ENCODE results near the gene ZNF511.

The ZNF511 gene

DNA sequence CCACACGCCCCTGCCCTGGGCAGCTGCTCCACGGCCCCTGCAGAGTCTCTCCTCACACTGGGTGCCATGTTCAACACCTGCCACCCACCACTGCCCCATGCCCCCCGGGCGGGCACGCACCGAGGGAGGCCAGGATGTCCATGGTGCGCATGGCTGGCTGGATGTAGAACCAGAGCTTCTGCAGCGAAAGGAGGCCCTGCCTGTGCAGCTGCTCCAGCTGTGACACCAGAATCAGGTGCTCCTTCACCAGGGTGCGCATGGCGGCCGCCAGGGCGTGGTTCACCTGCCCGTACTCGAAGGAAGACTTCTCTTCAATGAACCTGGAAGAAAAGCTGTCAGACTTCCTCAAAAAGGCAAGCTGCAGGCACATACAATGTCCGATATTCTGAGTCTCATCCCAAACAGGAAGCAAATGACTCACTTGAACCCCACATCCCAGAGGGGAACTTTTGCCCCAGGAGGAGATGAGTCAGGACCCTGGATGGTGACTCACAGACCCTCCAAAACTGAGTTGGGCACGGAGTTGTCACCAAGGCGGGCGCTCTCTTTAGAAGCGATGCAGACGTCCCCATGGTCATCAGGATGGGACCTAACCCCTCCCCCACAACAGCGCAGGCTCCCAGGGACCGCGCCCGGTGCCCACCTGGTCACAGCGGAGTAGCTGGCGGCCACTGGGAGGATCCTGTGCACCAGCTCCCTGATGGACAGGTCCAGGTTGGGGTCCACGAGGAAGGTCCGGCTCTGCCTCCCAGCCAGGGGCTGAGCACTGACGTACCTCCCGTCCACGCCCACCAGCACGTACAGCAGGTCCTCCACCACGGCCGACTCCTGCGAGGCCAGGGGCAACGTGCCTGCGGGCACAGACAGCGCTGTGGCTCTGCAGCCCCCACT is 15.6 kb upstream of the ZNF511 start:
- DNase-seq (ENCODE audit: low spot score): no peak

DNA sequence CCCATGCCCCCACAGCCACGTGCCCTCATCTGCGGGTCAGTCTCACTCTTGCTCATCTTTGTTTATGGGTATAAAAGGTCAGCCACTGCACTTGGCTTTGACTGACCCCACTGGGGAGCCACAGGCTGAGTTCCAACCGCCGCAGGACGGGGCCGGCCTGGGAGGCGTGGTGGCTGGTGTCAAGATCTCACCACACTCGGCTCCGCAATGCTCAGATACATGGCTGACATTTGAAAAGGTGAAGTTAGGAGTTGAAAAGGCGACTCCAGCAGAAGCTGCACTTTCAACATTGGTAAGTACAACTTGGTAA is 14.9 kb upstream of the ZNF511 start:
- DNase-seq (ENCODE audit: low spot score): no peak

DNA sequence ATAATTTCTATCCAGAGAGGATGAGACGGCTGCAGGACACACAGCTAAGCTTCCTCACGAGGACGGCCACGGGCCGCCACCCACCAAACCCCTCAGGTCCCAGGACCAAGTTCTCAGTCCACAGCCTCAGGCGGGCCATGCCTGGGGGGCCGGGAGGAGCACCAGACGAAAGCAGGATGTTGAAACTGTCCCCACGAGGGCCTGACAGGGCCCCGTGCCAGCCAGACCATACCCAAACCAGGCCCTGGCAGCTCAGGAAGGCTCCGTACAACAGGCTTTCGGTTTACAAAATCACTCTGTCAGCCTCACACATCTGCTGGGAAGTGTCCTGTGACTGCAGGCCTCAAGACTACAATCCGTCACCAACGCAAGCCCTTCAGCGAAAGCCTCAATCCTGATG is 14.5 kb upstream of the ZNF511 start:
- DNase-seq (ENCODE audit: low spot score): no peak

DNA sequence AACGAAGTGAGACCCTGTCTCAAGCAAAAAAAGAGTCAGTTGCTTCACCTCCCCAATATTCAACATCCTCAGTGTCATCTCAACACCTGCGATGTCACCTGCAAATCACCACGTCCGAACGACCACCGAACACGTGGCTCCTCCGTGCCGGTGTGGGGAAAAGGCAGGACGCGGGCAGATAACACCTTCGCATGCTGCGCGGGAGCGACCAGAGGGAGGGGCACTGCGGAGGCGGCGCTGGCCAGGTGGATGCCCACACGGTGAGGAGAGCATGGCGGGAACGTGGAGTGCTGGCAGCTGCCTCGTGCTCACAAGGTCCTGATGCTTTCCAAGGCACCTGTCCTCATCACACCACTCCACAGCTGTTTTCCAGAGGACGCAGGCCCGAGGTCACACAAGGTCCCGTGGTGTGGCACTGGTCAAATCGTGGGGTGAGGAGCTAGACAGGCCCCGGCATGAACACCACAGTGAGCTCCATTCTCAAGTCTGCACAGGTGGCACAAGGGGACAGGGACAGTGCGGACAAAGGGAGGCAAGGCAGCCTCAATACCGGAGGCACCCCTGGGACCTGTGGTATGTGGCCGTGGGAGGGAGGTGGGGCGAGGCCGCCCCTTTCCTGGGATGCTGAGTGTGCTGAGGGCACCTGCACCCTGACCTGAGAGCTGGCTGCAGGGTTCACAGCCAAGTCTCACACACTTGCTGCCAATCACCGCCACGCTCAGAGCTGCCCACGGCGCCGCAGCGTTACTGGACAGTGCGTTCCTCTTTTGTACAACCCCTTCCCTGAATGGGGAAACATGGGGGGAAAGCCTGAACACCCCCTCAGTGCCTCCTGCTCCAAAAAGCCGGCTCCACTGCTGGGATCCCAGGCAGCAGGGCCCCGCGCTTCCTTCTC is 13.0 kb upstream of the ZNF511 start:
- no peak for DNase-seq (ENCODE audit: low spot score)

DNA sequence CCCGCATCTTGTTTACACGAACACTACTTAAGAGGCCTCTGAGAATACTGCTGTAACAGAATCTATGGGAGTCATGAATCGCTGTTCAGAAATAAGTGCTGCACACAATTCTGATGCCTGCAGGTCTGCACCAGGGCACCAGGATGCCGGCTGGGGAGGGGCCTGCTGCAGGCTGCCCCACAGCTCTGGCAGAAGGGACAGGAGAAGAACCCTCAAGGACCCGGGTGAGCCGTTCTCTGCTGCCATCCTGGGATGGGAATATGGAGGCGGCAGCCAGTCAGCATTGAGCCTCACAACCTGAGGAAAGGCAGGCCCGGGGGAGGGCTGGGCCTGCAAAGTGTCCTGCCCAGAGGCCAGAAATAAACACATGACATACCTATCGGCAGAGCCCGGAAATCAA is 11.2 kb upstream of the ZNF511 start:
- no peak for DNase-seq (ENCODE audit: low spot score)

DNA sequence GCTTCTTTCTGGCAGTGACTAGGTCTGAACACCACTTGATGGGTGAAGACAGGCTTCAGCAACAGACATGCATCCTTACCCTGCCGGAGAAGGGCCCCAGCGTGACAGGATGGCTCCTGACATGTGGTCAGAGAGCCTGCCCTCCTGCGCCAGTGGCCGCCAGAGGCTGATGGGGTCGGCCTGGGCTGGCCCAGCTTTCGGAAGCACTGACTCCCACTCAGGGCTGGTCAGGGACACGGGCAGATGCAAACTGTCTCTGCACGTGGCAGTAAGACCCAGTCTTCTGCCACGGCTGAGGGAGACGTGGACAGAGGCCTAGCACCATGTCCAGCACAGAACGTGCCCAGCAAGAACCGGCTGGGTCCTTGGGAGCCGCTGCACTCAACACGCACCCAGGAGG is 10.2 kb upstream of the ZNF511 start:
- DNase-seq (ENCODE audit: low spot score): no peak

DNA sequence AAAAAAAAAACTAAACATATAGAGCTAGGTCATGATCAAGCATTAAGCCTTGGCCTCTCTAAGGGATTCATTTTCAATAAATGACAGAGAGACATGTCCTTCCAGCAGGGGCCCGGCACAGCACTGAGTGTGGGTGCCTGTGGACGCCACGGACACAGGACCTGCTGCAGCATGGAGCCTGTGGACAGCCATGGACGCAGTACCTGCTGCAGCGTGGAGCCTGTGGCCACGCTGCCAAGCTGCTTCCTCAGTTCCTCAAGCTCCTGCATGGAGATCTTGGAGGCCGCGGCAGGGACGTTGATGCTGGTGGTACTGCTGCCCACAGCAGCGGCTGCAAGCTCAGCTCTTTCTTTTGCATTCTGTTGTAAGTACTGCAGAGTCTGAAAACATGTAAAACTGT is 9.5 kb upstream of the ZNF511 start:
- DNase-seq (ENCODE audit: low spot score): no peak

DNA sequence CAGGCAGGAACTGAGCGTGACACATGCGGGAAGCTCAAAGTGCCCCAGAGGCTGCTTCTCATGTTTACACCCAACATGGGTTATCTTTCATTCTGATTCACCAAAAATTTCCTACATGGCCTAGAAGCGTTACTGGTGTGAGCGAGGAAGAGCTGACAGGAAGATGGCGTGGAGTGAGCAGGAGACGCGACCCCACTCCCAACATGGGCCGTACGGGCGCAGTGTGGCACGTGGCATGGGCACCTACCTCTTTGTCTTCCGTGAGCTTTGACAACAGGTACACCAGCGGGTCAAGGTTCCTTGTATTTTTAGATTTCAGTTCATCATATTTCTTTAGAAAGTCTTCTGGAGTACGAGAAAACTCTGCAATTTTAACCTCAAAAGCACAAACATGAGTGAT is 9.0 kb upstream of the ZNF511 start:
- DNase-seq (ENCODE audit: low spot score): no peak

DNA sequence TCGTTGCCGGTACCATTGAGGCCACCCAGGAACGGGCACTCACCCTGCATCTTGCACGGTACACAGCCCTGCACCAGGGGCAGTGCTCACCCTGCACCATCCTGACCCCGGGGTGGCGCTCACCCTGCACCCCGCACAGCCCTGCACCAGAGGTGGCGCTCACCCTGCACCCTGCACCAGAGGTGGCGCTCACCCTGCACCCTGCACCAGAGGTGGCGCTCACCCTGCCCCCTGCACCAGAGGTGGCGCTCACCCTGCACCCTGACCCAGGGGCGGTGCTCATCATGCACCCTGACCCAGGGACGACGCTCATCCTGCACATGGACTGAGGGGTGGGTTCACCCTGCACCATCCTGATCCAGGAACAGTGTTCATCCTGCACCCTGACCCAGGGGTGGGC is 6.5 kb upstream of the ZNF511 start:
- DNase-seq (ENCODE audit: low spot score): no peak

DNA sequence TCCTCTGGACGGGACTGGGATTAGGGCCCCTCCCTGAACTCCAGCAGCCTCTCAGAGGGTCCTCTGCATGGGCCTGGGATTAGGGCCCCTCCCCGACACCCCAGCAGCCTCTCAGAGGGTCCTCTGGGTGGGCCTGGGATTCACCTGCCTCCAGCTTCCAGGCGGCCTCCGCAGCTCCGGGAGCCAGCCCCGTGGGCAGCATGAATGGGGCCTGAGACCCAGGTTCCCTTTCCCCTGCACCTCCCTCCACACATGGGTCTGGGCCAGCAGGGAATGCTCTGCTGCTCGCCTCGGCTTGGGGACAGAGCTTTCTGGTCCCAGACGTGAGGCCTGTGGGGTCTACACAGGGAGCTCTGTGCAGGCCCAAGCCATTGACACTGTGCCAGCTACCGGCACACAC is 5.5 kb upstream of the ZNF511 start:
- no peak for DNase-seq (ENCODE audit: low spot score)

DNA sequence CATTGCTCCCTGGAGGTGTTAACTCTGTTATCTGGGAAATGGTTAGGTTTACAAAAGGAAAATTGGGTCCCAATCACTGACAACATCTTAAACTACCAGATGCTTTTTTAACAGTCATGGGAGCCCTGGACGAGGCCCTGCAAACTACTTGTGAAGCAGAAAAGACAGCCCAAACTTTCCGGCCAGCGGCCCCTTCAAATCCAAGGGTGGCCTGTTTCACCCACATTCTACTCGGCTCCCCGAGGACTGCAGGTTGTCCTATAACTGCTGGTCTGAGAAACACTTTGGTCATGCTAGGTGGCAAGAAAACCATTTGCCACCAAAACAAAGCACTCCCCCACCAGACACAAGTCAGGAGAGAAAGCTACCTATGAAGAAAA is 2.6 kb upstream of the ZNF511 start:
- DNase-seq (ENCODE audit: low spot score): no peak

DNA sequence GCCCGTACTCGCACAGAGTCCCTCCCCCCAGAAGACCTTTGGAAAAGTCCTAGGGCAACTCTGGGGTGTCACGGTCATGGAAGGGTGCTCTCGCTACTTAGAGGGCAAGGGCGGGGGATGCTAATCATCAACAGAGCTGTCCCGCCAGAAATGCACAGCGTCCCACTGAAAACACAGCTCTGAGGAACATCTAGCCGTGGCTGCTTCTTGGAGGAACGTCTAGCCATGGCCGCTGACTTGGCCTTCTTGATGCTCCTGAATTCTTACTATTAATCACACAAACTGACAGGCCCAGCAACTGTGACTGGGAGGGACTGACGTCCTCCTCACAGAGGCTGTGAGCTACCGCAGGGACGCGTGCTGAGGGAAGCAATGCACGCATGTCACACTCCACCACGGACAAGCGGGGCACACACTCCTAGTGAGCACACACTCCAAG is 1.8 kb upstream of the ZNF511 start:
- no peak for DNase-seq (ENCODE audit: low spot score)

DNA sequence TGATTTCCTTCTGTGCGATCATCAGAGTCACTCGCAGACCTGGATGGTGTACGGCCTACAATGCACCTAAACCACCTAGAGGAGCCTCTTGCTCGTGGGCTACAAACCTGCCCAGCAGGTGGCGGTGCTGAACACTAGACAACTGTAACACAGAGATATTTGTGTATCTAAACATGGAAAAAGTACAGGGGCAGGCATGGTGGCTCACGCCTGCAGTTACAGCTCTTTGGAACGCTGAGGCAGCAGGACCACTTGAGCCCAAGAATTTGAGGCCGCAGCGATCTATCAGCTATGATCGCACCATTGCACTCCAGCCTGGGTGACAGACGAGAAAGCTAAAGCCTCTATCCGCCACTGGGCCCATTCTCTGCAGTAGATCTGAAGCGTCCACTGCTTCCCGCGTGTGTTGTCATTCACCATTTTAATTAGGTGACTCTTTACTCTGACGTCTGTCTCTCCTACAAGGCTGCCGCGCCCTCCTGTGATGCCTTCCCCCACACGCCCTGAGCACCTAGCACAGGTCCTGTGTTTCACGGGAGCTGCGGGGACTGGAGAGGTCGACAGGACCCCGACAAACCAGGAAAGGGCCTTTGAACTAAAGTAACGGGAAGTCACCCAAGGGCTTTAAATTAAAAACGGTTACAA is 816 bp upstream of the ZNF511 start:
- DNase-seq (ENCODE audit: low spot score): peak; percentile 80

DNA sequence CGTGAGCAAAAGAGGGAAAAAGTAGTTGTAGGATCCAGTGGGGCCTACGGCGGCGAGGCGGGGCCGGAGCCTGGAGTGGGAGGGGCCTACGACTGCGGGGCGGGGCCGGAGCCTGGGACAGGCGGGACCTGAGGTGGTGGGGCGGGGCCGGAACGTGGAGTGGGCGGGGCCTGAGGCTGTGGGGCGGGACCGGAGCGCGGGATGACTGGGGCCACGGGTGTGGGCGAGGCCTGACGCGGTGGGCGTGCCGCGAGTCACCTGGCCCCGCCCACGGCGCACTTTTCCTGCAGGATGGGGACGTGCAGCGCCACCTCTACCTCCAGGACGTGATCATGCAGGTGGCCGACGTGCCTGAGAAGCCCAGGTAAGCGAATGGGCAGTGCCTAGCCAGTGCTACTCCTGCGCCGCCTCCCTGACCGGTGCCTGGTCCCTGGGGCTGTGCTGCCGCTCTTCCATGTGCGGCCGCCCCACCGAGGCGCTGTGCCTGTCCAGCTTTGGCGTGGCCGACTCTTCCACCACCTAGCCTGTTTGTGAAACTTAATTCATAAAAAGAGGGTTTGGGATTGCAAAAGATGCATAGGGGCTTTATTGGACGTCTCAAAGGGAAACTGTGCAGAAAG is 496 bp downstream of the ZNF511 start:
- peak; percentile 89 for DNase-seq (ENCODE audit: low spot score)

DNA sequence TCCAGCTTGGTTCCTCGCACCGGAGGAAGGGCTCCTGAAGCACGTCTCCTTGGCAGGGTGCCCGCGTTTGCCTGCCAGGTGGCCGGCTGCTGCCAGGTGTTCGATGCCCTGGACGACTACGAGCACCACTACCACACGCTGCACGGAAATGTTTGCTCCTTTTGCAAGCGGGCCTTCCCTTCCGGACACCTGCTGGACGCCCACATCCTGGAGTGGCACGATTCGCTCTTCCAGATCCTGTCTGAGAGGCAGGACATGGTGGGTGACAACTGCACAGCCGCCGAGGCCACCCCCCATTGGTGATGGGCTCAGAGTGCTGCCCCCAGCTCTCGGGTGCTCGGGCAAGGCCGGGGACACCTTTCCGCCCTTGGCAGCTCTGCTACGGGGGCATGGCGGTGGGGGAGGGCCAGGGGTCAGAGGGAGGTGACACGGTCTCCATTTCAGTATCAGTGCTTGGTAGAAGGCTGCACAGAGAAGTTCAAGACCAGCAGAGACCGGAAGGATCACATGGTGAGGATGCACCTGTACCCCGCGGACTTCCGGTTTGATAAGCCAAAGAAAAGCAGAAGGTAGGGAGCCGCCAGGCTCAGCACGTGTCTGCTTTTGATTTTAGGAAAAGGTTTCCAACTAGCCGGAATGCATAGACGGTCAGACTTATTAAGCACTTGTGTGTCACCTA is 1.1 kb downstream of the ZNF511 start:
- DNase-seq (ENCODE audit: low spot score): no peak

DNA sequence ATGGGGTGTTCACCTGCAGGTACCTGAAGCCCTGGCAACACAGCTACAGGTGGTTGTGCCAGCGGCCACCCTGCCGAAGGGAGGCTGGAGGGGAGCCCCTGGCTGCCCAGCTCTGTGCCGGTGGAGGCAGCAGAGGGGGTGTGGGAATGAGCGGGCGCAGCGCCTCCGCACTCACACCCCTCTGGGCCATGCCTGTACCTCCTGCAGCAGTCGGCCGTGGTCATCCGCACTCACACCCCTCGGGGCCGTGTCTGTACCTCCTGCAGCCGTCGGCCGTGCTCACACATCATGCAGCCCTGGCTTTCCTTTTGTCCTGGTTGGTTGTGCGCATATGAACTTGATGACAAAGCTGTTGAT is 1.7 kb downstream of the ZNF511 start:
- DNase-seq (ENCODE audit: low spot score): no peak

DNA sequence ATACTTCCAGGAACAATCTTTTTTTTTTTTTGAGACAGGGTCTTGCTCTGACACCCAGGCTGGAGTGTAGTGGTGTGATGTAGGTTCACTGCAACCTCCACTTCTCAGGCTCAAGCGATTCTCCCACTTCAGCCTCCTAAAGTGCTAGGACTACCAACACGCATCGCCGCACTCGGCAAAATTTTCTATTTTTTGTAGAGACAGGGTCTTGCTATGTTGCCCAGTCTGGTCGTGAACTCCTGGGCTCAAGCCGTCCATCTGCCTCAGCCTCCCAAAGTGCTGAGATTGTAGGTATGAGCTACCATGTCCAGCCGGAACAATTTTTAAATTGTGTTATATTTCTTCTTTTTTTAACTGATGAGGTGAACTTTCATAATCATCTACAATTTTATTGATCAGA is 2.1 kb downstream of the ZNF511 start:
- DNase-seq (ENCODE audit: low spot score): no peak

DNA sequence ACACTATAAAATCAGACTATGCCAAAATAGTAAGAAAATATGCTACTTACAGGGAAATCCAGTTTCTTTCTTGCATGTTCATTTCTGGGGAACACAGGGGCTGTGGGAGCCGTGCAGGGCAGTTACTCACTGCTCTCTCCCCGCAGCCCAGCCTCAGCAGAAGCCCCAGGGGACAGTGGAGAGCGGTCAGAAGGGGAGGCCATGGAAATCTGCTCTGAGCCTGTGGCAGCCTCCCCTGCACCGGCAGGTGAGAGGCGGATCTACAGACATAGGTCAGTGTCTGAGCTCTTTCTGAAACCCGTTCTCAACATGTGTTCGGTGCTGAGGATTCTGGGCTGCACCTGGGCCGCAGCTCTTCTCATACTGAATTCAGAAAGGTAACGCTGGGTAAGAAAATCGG is 2.9 kb downstream of the ZNF511 start:
- no peak for DNase-seq (ENCODE audit: low spot score)

DNA sequence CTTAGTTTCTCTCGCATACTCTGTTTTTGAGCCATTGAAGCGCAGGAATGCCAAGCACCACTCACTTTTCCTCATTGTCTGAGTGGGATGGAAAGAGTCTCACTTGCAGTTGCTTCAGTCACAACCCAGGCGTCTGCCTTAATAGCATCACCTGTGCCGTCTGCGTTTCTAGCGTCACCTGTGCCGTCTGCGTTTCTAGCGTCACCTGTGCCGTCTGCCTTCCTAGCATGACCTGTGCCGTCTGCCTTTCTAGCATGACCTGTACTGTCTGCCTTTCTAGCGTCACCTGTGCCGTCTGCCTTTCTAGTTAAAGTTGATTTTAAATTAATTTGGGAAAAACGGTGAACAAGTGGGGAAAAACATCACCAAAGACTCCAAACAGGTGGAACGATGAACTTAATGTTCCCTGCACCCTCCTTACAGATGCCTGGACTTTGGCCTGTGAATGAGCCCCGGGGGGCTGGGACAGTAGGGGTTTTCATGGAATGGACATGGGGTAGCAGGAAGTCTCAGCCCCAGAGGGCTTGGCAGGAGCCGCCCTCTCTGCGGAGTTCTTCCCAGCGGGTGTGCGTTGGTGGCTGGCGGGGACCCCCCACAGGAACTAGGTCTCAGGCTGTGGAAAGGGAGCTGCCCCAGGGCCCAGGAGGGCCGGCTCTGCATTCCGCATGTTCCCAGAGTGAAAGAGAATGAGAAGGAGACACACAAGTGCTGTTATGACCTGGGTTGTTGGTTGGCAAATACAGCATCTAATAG is 3.5 kb downstream of the ZNF511 start:
- no peak for DNase-seq (ENCODE audit: low spot score)

DNA sequence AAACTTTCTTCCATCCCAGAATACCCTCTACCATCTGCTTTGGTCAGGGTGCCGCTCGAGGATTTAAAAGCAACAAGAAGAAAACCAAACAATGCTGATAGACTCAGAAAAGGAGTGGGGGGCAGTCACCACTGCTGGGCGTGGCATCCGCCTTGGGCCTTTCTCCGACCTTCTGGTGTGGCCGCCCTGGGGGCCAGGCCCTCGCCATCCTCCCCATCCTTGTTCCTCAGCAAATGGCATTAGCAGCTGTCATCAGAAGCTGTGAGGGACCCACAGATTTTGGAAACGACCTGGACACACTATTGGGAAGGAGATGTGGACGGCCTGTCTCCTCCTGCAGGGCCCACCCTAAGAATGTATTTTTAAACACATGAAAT is 4.0 kb downstream of the ZNF511 start:
- DNase-seq (ENCODE audit: low spot score): no peak

DNA sequence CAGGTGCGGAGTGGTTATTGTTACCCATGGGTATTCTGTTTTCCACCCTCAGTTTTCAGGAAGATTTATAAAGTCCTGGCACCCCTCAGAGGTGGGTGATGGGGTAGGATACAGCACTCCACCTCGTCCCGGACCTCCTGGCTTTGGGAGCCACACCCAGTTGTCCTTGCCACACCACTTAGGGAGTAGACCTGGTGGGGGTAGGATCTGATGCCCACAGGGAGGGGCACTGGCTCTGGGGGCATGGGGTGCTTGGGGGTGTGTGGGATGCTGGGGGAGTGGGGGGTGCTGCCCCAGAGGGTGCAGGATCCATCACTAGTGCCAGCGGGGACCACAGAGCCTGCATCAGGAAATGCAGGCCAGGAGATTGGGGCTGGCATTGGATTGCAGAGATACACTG is 4.5 kb downstream of the ZNF511 start:
- no peak for DNase-seq (ENCODE audit: low spot score)

Data from hematopoietic multipotent progenitor cell treated with erythropoietin and hydrocortisone succinate and interleukin-3 and kit ligand, for 15 days (in vitro differentiated cells).